ENCODE data around the gene RNF186. TPM values are rescaled to one million over a fixed set of nuclear protein-coding genes. Genes with fewer than 3 reads are reported as not detected.
"Not testable (repeated sequence)": the region's sequence is repeated elsewhere in the genome, so short reads cannot be mapped to it uniquely, and the experiment has no call there.

RNF186 gene
- polyA plus RNA-seq, 3 donors = 0.28 to 0.35 TPM; not detected in 1

DNA sequence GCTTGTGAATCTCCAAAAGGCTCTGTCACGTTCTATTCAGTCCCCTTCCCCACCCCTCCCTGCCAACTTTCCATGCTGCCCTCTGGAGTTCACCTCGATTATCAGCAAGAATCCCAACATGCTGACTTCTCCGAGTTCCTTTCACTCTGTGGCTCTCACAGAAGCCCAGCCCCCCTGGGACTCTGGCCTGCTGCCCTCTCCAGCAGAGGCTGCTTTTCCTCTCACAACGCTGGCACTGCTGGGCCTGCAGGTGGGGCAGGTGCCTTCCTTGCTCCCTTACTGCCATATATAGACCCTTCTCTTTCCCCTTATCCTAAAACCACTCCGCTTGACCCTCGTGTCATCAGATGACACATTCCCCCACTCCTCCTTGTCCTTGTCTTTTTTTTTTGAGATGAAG is 10.2 kb upstream of the RNF186 start:
- no peak for DNase-seq (ENCODE audit: low read depth in 3 of 3, low spot score in 2 of 3)

- DNase-seq (ENCODE audit: low read depth in 3 of 3, low spot score in 2 of 3) = no peak
Measured at GRCh38 chr1:19824541-19824940, 9.5 kb upstream of the RNF186 start.

DNA sequence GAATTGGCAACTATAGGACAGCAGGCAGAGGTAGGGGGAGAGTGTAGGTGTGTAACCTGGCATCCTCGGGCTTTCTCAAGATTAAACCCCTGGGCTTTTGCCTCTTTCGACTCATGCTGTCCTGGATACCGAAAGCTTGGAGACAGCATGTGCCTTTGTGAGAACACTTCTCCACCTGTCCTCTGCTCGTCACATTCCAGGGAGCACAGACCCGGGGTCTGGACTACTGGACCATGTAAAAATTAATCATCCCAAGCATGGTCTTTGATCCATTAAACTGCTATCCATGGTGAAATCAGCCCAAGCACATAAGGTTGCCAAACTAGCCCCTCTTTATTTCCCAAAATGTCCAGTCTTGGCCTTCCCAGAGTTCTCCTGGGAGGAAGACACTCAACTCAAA is 9.0 kb upstream of the RNF186 start:
- no peak for DNase-seq (ENCODE audit: low read depth in 3 of 3, low spot score in 2 of 3)

DNA sequence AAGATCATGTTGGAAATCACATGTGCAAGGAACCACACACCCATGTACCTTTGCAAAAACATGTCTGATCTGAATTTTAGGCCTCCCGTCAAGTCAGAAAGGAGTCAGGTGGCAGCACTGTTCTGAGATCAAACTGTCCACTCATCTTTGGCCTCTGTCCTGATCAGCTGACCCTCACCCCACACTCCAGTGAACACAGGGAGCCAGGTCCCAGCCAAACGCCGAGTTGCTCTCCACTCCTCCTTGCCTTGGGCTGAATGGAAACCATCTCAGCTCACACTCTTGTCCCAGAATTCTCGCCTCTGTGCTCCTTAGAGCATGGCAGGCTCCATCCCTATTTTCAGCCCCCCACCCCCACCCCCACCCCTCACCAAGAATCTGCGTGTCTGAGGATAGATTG is 4.6 kb upstream of the RNF186 start:
- DNase-seq (ENCODE audit: low read depth in 3 of 3, low spot score in 2 of 3) = no peak

- DNase-seq (ENCODE audit: low read depth in 3 of 3, low spot score in 2 of 3) = no peak
Measured at GRCh38 chr1:19818324-19818723, 3.2 kb upstream of the RNF186 start.

GRCh38 chr1:19817160-19817559 is 2.1 kb upstream of the RNF186 start:
- no peak for DNase-seq (ENCODE audit: low read depth in 3 of 3, low spot score in 2 of 3)

DNA sequence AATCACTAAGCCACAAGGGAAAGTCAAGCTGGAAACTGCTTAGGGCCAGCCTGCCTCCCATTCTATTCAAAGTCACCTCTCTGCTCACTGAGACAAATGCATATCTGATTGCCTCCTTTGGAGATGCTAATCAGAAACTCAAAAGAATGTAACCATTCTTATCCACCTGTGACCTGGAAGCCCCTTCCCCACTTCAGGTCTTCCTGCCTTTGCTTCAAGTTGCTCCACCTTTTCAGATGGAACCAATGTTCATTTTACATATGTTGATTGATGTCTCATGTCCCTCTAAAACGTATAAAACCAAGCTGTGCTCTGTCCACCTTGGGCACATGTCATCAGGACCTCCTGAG is 1.6 kb upstream of the RNF186 start:
- not testable (repeated sequence) for DNase-seq (ENCODE audit: low read depth in 3 of 3, low spot score in 2 of 3)

DNA sequence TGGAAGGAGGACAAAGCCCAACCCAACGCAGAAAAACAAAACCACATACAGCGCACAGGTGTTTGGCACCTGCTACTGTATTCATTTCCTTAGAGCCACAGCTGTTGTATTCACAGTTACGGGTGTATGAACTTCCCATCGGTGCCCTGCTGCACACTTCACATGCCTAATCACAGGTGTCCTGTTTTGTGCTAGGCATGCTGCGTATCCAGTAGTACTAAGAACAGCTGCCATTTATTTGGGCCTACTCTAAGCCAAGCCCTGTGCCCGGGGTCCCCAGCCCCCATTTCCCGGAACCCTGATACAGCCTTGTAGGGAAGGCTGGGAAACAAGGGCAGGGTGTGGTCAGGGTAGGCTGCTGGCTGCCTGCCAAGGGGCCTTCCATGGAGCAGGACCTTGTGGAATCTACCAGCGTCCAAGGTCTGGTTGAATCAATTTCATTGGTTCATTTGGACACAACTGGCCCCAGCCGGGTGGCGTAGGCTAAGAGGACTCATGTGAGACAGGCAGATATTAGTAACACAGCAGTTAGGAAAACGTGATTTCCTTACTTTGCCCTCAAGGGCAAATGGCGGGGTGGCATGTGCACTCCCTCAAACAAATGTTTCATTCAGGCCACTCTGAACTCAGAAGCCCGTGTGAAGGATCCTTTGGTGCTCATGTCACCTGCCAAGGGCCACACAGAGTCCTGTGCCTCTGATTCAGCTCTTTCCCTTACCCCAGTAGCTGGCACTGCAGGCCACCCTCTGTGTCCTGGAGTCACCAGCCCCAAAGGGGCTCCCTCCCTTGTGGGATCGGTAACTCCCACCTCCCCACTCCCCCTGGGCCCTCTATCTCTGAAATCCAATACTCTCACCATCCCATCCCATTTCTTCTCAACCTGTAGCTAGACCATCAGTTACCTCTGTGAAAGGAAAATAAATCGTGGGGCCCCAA is 986 bp upstream of the RNF186 start:
- DNase-seq (ENCODE audit: low read depth in 3 of 3, low spot score in 2 of 3) = no peak

GRCh38 chr1:19814244-19814661 is 830 bp downstream of the RNF186 start:
- no peak for DNase-seq (ENCODE audit: low read depth in 3 of 3, low spot score in 2 of 3)

GRCh38 chr1:19813643-19813960 is 1.5 kb downstream of the RNF186 start:
- DNase-seq (ENCODE audit: low read depth in 3 of 3, low spot score in 2 of 3) = no peak

- DNase-seq (ENCODE audit: low read depth in 3 of 3, low spot score in 2 of 3) = no peak
Measured at GRCh38 chr1:19812875-19813642, 2.0 kb downstream of the RNF186 start.

- DNase-seq (ENCODE audit: low read depth in 3 of 3, low spot score in 2 of 3) = no peak
Measured at GRCh38 chr1:19811206-19811851, 3.8 kb downstream of the RNF186 start.

DNA sequence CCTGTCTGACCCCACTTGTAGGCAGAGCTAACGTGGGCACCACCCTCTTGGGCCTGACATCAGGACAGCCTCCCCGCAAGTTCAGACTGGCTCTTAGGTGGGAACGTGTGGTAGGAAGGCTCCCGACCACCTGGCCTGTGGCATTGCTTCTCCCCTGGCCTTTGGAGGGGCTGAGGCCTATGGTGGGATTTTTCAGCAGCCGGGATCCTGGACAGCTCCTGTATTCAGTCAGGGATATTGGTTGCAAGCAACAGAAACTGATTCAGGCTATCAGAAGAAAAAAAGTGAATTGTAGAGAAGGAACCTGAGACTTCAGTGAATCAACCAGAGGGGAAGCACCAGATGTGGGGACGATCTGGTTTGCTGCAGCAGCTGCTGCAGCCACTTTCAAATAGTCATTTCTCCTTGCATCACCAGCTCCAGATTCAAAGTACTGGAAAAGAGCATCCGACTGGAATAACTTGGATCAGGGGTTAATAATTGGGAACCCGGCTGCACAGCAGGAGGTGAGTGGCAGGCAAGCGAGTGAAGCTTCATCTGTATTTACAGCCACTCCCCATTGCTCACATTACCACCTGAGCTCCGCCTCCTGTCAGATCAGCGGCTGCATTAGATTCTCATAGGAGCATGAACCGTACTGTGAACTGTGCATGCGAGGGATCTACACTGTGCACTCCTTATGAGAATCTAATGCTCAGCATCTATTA is 5.9 kb downstream of the RNF186 start:
- no peak for DNase-seq (ENCODE audit: low read depth in 3 of 3, low spot score in 2 of 3)

- no peak for DNase-seq (ENCODE audit: low read depth in 3 of 3, low spot score in 2 of 3)
Measured at GRCh38 chr1:19808351-19808750, 6.7 kb downstream of the RNF186 start.

GRCh38 chr1:19804831-19805251 is 10.2 kb downstream of the RNF186 start:
- DNase-seq (ENCODE audit: low read depth in 3 of 3, low spot score in 2 of 3) = no peak

- DNase-seq (ENCODE audit: low read depth in 3 of 3, low spot score in 2 of 3) = no peak
Measured at GRCh38 chr1:19802269-19802668, 12.8 kb downstream of the RNF186 start.

- peak in 1 of 3 donors; percentile 27 for DNase-seq (ENCODE audit: low read depth in 3 of 3, low spot score in 2 of 3)
Measured at GRCh38 chr1:19800076-19800804, 14.8 kb downstream of the RNF186 start.

DNA sequence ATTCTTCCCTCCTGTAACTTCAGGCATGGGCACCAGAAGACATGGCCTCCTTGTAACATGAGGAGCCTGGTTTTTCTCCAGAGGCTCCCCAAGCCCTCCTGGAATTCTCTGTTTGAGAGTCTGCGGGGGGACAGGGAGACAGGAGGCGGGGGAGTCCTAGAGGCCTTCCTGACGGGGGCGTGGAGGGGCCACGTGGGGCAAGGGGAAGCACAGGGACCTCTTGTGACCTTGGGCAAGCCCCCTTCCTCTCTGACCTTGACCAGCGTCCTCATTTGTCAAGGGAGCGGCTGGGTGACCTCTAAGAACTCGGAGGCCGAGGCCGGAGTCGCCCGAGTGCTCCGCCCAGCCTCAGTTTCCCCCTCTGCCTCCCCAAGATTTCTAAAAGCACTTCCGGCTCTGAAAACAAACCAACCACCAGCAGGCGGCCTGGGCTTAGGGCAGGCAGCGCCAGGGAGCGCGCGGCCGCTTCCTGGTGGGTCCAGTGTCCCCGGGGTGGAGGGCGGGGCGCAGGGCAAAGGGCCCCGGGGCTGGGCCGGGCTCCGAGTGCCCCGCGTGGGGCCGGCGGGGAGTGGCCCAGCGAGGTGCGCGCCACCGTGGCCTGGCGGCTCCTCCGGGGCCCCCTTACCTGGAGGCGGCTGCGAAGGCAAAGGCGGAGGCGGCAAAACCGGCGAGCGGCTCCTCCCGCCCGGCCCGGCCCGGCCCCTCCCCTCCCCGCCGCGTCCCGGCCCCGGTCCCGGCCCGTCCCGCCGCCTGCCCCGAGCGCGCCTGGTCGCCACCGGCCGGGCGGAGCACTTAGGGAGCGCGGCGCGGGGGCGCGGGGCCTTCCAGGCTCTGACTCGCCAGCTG is 15.6 kb downstream of the RNF186 start, which contains the start of gene TMCO4:
Gene TMCO4 (minus strand): TSS at position 687 of the 846 bp plus-strand sequence. CDS start 19,158 bp downstream, outside the sequence.
- no peak for DNase-seq (ENCODE audit: low read depth in 3 of 3, low spot score in 2 of 3)
